ENCODE results near the gene COMMD4. TPM values are rescaled to one million over a fixed set of nuclear protein-coding genes. Genes with fewer than 3 reads are reported as not detected.

Gene COMMD4
- total and polyA plus RNA-seq, 2 of the 8 experiments (the other 6 are each of a cell fraction or from before 2014, with no cell fraction given): 131 to 236 TPM

GRCh38 chr15:75367406-75367912 lies 31.6 kb downstream of the COMMD4 start:
- Histone ChIP-seq H3K4me2 (ENCODE audit: insufficient read depth in 1 of 2, low read depth in 2 of 2, low read length in 2 of 2) (peak overlapping the region; percentile 0 to 83; a peak in 3 of 4 replicates), H2BK120ac (replicated peaks; ENCODE audit: low read depth, low read length) (no peak overlapping the region), H3K79me2 (ENCODE audit: control insufficient read depth in 1 of 2, insufficient read depth in 2 of 2, low read length in 2 of 2) (no peaks in the 10 kb centered on the region; a peak in 1 of 4 replicates), H2AK5ac (ENCODE audit: low read depth, low read length) (no peak overlapping the region), H2BK5ac (ENCODE audit: low read depth, low read length) (no peak overlapping the region), H3K9me3 (ENCODE audit: insufficient read depth in 2 of 2, low read depth in 1 of 2, low read length in 1 of 2) (no peaks in the 10 kb centered on the region), H2AFZ (ENCODE audit: low read length) (no peak overlapping the region), H3K79me1 (ENCODE audit: low read depth, low read length) (no peaks in the 10 kb centered on the region), H3K23ac (ENCODE audit: insufficient read length) (no peak overlapping the region), H3K9ac (replicated peaks in 1 of 4; ENCODE audit: extremely low read depth in 1 of 4, low read depth in 3 of 4, low read length in 3 of 4) (no peak overlapping the region), H3K27me3 (replicated peaks in 1 of 4; ENCODE audit: control insufficient read depth in 3 of 4, extremely low read depth in 1 of 4, insufficient read depth in 3 of 4, low read length in 3 of 4) (no peaks in the 10 kb centered on the region), H4K91ac (replicated peaks; ENCODE audit: insufficient read length, low read length) (no peak overlapping the region), H3K4me1 (replicated peaks in 1 of 4; ENCODE audit: control insufficient read depth in 3 of 4, insufficient read depth in 4 of 4, low read length in 3 of 4) (peaks cover 0 to 4% (median 1%) of the 10 kb centered on the region in 4 experiments; a peak in 4 of 7 replicates), H4K8ac (ENCODE audit: extremely low read depth, insufficient read depth, low read length) (no peak overlapping the region), H3K4ac (replicated peaks; ENCODE audit: insufficient read length, low read depth, low read length) (no peak overlapping the region), H3K18ac (ENCODE audit: extremely low read depth, low read length) (no peak overlapping the region), H3K14ac (ENCODE audit: insufficient read length) (no peak overlapping the region), H3K56ac (replicated peaks; ENCODE audit: insufficient read length, low read depth, low read length) (no peak overlapping the region), H3K23me2 (ENCODE audit: low read depth, low read length) (peaks cover 4% of the 10 kb centered on the region), H4K20me1 (replicated peaks in 1 of 2; ENCODE audit: control insufficient read depth in 1 of 2, insufficient read depth in 2 of 2, low read length in 2 of 2) (peaks cover 0 to 5% of the 10 kb centered on the region in 2 experiments), H2BK20ac (ENCODE audit: low read length) (no peak overlapping the region), H4K5ac (ENCODE audit: insufficient read length, low read depth, low read length) (no peak overlapping the region), H2BK12ac (ENCODE audit: low read depth, low read length) (no peak overlapping the region), H3K36me3 (ENCODE audit: control insufficient read depth in 2 of 4, insufficient read depth in 4 of 4, low read length in 3 of 4) (peaks cover 0 to 20% (median 14%) of the 10 kb centered on the region in 4 experiments; a peak in 7 of 8 replicates), H3K4me3 (ENCODE audit: extremely low read depth in 1 of 4, insufficient read depth in 2 of 4, low read depth in 3 of 4, low read length in 4 of 4) (peak overlapping the region in 3 of 4 experiments; percentile 59 to 85 (median 82); a peak in 4 of 8 replicates), H3K27ac (ENCODE audit: low read depth, low read length) (no peak overlapping the region), H2BK15ac (ENCODE audit: low read length) (no peak overlapping the region)
- peak; percentile 91 for TF ChIP-seq E2F6 (IDR thresholded peaks at IDR 0.05)
- no peak for TF ChIP-seq RBBP5 (IDR thresholded peaks at IDR 0.05; ENCODE audit: borderline replicate concordance, low read depth, low read length)
- TF ChIP-seq EZH2 (IDR thresholded peaks at IDR 0.05; ENCODE audit: low read depth, low read length, severe bottlenecking): no peak
- TF ChIP-seq GTF2F1 (IDR thresholded peaks at IDR 0.05; ENCODE audit: borderline replicate concordance, low read depth, low read length): no peak
- peak; percentile 88 for TF ChIP-seq MAX (IDR thresholded peaks at IDR 0.05)
- DNase-seq (ENCODE audit: low read depth in 1 of 2, low spot score in 2 of 2) (no peak), FAIRE-seq (no peak)
- ChIA-PET POLR2A (ENCODE audit: partially characterized antibody) (interaction anchor here (0.7 to 5.2 kb wide), 25 partner anchors 8 to 316 kb away, joined by 3 to 40 read pairs (median 4); partner anchors contain the start of genes COMMD4, NEIL1, PTPN9 and SNUPN), CTCF (ENCODE audit: partially characterized antibody) (interaction anchor here (0.7 to 2.4 kb wide), 18 partner anchors 8 to 326 kb away, joined by 3 to 9 read pairs (median 4); partner anchors contain the start of genes NEIL1 and SIN3A)
- WGBS, 2 experiments (ENCODE audit: extremely low coverage in 1 of 2, insufficient coverage in 1 of 2, insufficient read length in 1 of 2, insufficient replicate concordance in 2 of 2, low coverage in 1 of 2, low lambda C conversion rate in 2 of 2, missing lambda C conversion rate in 1 of 2): 51% methylated on average over 7 of the region's 7 CpGs; no CpG with 5 or more reads in 1 of the 2 experiments
